Activated effector memory CD4-positive, alpha-beta T cell treated with anti-CD3 and anti-CD28 coated beads, Interleukin-2, amount 50 U/mL, for 16 hours (primary cell): ENCODE data around the gene SRBD1.
A peak's percentile ranks its signal among the peaks of the same experiment; 100 is the strongest.

ENCODE experiments used
- DNase-seq: peaks from one replicate; pipeline ENCODE4 v3.0.0-alpha.2; 2020

SRBD1 gene

GRCh38 chr2:45634223-45634622, 23.2 kb upstream of the SRBD1 start:
- no peak for DNase-seq

DNA sequence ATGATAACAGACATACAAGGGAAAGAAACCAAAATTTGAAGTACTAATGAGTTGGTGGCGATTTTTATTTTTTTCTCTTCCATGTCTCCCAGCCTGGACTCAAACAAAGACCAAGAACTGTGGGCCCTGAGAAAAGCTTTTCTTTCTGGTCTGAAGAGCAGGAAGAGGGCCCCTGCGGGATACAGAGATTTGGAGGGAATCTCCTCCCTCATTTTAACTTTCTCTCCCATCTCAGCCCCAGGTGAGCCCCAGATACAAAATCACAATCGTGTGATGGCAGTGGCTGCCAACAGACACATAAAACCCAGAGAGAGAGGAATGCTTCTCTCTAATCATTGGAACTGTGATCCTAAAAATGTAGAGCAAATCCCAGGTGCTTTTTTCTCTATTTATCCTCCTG, 20.9 kb upstream of the SRBD1 start:
- no peak for DNase-seq

GRCh38 chr2:45631319-45631718, 20.3 kb upstream of the SRBD1 start:
- DNase-seq = no peak

DNA sequence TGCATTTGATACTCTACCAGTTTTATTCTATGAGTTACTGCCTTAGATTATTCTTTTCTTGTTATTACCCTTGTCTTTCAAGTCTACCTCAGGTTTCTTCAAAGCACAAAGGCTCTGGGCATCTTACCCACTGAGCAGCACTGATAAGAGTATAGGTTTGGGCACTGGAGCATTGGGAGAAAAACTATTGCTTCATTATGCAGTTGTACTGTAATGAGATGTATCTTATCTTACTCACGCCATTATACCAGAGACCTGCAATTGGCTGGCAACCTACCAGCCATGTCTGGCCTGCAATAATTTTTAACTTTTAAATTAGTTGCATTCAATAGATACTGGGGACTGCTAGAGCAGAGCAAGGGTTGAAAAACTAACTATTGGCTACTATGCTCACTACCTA, 18.9 kb upstream of the SRBD1 start:
- no peak for DNase-seq

DNA sequence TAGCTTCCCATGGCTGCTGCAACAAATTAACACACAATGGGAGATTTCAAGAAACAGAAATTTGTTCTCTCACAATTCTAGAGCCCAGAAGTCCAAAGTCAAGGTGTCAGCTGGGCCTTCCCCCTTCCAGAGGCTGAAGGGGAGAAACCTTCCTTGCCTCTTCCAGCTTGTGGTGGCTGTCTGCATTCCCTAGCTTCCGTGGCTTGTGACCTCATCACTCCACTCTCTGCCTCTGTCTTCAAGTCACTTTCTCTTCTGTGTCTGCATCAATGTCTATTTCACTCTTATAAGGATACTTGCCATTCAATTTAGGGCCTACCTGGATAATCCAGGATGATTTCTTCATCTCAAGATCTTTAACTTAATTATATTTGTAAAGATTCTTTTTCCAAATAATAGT, 16.8 kb upstream of the SRBD1 start:
- no peak for DNase-seq

GRCh38 chr2:45626387-45627221, 15.5 kb upstream of the SRBD1 start:
- no peak for DNase-seq

DNA sequence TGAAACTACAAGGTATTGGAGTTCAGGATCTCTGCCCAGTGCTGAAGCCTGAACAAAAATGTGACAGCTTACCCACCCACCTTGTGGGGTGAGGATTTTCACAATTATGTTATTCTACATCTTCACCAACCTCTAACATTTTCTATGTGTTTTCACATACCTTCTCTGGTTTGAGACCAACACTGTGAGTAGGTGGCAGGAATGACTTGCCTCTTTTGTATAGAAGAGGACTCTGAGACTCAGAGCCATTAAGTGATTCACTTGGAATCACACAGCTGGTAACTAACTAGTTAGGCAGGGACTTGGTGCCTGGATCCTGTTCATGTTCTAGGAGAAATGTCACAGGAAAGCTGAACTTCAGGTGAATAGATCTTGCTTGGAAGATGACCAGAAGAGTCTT, 14.8 kb upstream of the SRBD1 start:
- no peak for DNase-seq

GRCh38 chr2:45623098-45623497, 12.0 kb upstream of the SRBD1 start:
- no peak for DNase-seq

DNA sequence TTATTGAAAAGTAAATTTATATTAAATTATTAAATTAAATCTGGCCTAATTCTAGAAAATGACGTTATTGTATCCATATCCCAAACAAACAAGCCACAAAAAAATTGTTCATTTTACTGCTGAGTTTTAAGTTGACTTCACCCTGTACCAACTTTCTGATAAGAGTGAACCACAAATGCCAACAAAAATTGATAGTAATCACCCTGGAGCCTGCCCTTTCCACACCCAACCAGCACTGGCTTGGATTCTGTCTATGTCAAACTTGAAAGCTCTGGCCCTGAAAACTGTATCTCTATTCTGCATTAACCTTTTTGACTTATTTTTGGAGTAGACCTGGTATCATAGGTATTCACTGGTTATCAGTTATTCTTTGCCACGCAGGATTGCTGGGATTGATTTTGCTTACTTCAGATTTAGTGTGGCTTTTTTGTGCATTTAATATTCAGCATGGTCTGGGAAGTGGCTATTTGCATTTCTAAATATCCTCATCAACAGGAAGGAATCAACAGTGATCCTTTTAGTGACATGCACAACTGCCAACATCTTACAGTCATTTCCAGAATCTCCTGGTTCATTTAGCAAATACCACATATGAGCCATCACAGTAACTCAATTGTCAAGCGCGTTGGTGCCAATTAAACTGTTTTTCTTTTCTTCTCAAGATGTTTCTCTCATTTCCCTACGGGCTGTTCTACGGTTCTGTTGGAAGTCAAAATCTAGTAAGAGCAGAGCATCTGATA, 11.4 kb upstream of the SRBD1 start:
- no peak for DNase-seq

- DNase-seq = no peak
Observed at GRCh38 chr2:45617496-45617895, 6.4 kb upstream of the SRBD1 start.

- no peak for DNase-seq
Observed at GRCh38 chr2:45616658-45617411, 5.8 kb upstream of the SRBD1 start.

GRCh38 chr2:45614871-45615415, 3.9 kb upstream of the SRBD1 start:
- no peak for DNase-seq

- DNase-seq = no peak
Observed at GRCh38 chr2:45614330-45614729, 3.3 kb upstream of the SRBD1 start.

- no peak for DNase-seq
Observed at GRCh38 chr2:45612731-45613130, 1.7 kb upstream of the SRBD1 start.

DNA sequence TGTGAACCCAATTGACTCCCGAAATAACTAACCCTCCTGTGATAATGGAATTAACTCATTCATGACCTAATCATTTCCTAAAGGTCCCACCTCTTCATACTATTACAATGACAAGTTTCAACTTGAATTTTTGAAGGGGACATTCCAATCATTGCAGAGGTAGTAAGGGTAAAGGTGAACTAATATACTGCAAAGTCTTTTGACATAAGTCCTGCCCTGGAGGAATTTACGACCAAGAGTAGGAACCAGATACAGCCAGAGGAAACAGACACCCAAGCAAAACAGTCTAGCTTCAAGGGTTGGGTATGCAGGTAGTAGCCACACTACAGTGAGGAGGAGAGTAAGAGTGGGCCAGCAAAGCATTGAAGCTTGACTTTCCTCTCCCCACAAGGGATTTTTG, 1.2 kb upstream of the SRBD1 start:
- no peak for DNase-seq

DNA sequence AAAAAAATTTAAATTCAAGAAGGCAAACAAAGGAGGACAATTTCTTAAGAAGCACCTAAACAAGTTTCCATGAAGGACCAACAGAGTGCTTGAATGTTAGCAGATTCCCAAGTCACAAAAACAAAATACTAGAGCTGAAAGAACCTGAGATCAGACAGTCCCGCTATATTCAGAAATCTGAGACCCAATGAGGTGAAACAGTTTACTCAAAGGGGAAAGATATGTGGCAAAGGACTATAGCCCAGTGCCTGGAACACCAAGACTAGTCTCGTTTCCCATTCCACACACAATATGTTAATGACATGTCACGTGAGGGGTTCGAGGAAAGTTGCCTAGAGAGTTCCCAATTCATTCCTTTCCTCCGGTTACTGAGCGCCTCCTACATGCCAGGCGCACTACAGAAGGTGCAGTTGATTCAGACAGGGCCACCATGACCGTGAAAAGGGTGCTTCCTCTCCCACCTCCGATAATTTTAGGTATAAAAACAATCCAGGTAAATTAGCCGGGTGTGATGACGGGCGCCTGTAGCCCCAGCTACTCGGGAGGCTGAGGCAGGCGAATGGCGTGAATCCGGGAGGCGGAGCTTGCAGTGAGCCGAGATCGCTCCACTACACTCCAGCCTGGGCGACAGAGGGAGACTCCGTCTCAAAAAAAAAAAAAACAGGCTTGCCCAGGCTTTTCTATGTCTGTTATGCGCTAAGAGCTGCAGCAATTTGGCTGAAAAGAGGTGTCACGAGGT, 617 bp downstream of the SRBD1 start:
- DNase-seq = peak; percentile 82

DNA sequence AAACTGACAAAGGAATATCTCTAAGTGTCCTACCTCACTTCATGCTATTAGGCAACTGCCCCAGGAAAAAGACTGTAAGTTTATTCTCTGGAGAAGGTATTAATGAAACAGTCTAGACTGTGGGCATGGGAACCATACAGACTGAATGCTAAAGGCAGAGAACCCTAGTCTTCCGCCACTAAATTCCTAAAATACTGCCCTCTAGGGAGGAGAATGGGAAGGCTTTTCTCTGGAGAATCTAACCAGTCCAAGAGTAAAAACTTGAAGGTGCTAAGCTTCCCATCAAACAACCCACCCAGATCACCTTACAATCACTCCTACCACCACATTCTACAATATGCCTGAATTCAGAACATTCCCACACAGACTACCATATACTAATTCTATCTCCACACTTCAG, 3.4 kb downstream of the SRBD1 start:
- DNase-seq = no peak

DNA sequence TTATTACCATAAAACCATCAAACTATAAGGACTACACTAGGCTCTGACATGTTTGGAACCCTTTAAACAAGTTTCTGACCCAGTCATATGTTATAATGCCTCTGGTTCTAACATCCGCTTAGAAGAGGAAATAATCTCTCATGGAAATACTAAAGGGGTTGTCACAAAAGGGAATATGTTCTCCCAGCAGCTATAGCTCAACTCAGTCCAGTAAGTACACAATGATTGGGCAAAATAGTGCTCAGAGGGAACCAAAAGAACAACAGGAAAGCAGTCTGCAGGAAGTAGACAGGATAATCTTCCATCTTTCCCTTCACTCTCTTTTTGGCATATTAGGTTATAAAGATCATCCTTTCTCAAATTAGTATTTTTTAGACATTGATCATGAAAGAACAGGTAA, 4.3 kb downstream of the SRBD1 start:
- no peak for DNase-seq

- DNase-seq = no peak
Observed at GRCh38 chr2:45605116-45605515, 6.0 kb downstream of the SRBD1 start.

DNA sequence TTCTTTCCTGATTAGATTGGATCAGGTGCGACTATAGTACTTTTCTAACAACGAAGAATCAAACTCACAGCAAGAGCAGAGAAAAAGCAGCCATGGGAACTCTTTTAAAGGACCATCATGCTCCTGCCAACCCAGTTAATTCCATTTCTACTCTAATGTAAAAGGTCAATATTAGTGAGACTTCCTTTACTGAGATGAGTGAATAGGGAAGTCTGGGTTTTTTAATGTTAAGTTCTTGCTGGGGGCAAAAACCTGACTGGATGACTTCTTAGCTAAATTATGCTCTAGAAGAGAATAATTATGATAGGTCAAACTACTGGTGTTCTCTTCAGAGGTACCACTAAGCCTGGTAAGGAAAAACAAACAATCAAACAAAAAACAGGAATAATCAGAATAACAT, 8.4 kb downstream of the SRBD1 start:
- DNase-seq = no peak

GRCh38 chr2:45598545-45598944, 12.5 kb downstream of the SRBD1 start:
- DNase-seq = no peak

DNA sequence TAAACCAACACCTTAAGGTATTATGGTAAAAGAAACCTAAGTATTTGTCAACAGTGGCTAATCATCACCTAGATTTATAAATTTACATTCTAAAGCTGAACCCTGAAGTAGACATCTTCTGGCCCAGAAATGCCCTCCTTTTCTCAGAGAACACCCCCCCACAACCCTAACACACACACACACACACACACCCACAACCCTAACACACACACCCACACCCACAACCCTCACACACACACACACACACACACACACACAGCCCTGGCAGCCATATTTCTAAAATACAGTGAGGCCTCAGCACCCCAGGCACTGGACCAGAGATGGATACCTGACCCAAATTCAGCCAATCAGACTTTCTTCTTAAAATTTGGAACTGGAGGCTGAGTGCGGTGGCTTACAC, 14.3 kb downstream of the SRBD1 start:
- no peak for DNase-seq
